PC-9 (cell line): ENCODE results near the gene PSMA7. TPM values are rescaled to one million over a fixed set of nuclear protein-coding genes. Genes with fewer than 3 reads are reported as not detected.

Source experiments
- BruUV-seq: library from RNA; stranded (reverse); fragments of 400-500 nt; replicated peaks from 2 replicates; lab custom pipeline; 2021; lab: Mats Ljungman, UMichigan
- CTCF ChIA-PET: fragments of 300-600 bp; sonication (Branson Sonifier 250); formaldehyde crosslinking; loops from one replicate; lab custom pipeline; 2022; ENCODE audit warnings: antibody characterized with exemption; lab: Charles Lee
- POLR2A ChIA-PET: fragments of 300-600 bp; sonication (Branson Sonifier 250); formaldehyde crosslinking; loops from one replicate; lab custom pipeline; 2022; ENCODE audit warnings: antibody characterized with exemption; ENCODE audit not compliant: unreplicated experiment; lab: Charles Lee
- DNase-seq, 2 experiments: peaks; one replicate each; pipeline versions ENCODE4 v3.0.0 to v3.0.0-alpha.2; 2015 to 2022; ENCODE audit warnings: mixed read lengths in 1 of 2
- H2AFZ ChIP-seq: fragments of 200-600 bp; sonication (generic); 2 replicates; pipeline ENCODE4 v1.8.1; 2017; ENCODE audit warnings: antibody characterized with exemption
- H3F3A ChIP-seq: fragments of 200-600 bp; sonication (generic); 2 replicates; pipeline ENCODE4 v1.8.1; 2017; ENCODE audit warnings: antibody characterized with exemption, mild to moderate bottlenecking, low read depth; ENCODE audit not compliant: insufficient read depth
- H3K27ac ChIP-seq: fragments of 200-600 bp; sonication (generic); 2 replicates; pipeline ENCODE4 v1.6.1; 2016; ENCODE audit warnings: mixed run types
- H3K27me3 ChIP-seq: fragments of 200-600 bp; sonication (generic); 2 replicates; pipeline ENCODE4 v1.6.1; 2016; ENCODE audit warnings: low read depth, mixed run types; ENCODE audit not compliant: insufficient read depth
- H3K36me3 ChIP-seq: fragments of 200-600 bp; sonication (generic); 2 replicates; pipeline ENCODE4 v1.6.1; 2016; ENCODE audit warnings: low read depth, mixed run types
- H3K4me1 ChIP-seq: fragments of 200-600 bp; sonication (generic); replicated peaks from 2 replicates; pipeline ENCODE4 v1.6.1; 2016; ENCODE audit warnings: mixed run types; ENCODE audit not compliant: insufficient read depth
- H3K4me2 ChIP-seq: fragments of 200-600 bp; sonication (generic); 2 replicates; pipeline ENCODE4 v1.6.1; 2017; ENCODE audit warnings: mixed run types
- H3K4me3 ChIP-seq: fragments of 200-600 bp; sonication (generic); 2 replicates; pipeline ENCODE4 v1.6.1; 2016; ENCODE audit warnings: mixed run types
- H3K79me2 ChIP-seq: fragments of 200-600 bp; sonication (generic); 2 replicates; pipeline ENCODE4 v1.6.1; 2017; ENCODE audit warnings: low read depth, mixed run types
- H3K9me2 ChIP-seq: fragments of 200-600 bp; sonication (generic); 2 replicates; pipeline ENCODE4 v1.8.1; 2017; ENCODE audit warnings: mild to moderate bottlenecking; ENCODE audit not compliant: insufficient read depth
- H3K9me3 ChIP-seq: fragments of 200-600 bp; sonication (generic); 2 replicates; pipeline ENCODE4 v1.8.1; 2016; ENCODE audit warnings: low read depth; ENCODE audit not compliant: insufficient read depth
- H4K20me1 ChIP-seq: fragments of 200-600 bp; sonication (generic); 2 replicates; pipeline ENCODE4 v1.8.1; 2017; ENCODE audit not compliant: insufficient read depth
- EZH2 ChIP-seq: fragments of 200-600 bp; sonication (generic); IDR thresholded peaks from 2 replicates; pipeline ENCODE4 v1.8.0; 2017; ENCODE audit warnings: antibody characterized with exemption, low read depth
- intact Hi-C: fragments of 100-400 bp; cut with micrococcal nuclease; formaldehyde crosslinking; loops from one replicate; pipeline ENCODE4 v1.10.0; 2022; ENCODE audit not compliant: unreplicated experiment
- total RNA-seq: library from RNA; stranded (reverse); gene quantifications from 2 replicates; pipeline ENCODE4 v1.2.3, GENCODE V29; 2021
- TF ChIP-seq, protein P1 (sequence below): fragments of 200-600 bp; sonication (generic); conservative IDR thresholded peaks from 2 replicates; pipeline ENCODE4 v1.6.1; 2017; ENCODE audit warnings: mixed run types, antibody characterized with exemption, mild to moderate bottlenecking, moderate library complexity

PSMA7 gene
- total RNA-seq, 1 experiment from 2014 or later, result 391 TPM

GRCh38 chr20:62137092-62137384 lies 6.2 kb downstream of the PSMA7 start:
- no peaks in the 10 kb centered on the region for H3K27me3 ChIP-seq
- BruUV-seq, result no TSS peak
- H3K4me2 ChIP-seq, result no peak overlapping the region
- no peaks in the 10 kb centered on the region for H3K9me3 ChIP-seq
- no peak overlapping the region for H2AFZ ChIP-seq
- H3K9me2 ChIP-seq, result no peaks in the 10 kb centered on the region
- no peak for DNase-seq
- peaks cover 15% of the 10 kb centered on the region for H3K4me1 ChIP-seq
- peaks cover 58% of the 10 kb centered on the region for H3F3A ChIP-seq
- POLR2A ChIA-PET, result no interaction called here
- CTCF ChIA-PET, result interaction anchor here (1.1 kb wide), 1 partner anchor 126 kb away, joined by 3 read pairs; no protein-coding TSS in a partner anchor
- no peak for TF ChIP-seq EZH2
- TF ChIP-seq, protein P1, sequence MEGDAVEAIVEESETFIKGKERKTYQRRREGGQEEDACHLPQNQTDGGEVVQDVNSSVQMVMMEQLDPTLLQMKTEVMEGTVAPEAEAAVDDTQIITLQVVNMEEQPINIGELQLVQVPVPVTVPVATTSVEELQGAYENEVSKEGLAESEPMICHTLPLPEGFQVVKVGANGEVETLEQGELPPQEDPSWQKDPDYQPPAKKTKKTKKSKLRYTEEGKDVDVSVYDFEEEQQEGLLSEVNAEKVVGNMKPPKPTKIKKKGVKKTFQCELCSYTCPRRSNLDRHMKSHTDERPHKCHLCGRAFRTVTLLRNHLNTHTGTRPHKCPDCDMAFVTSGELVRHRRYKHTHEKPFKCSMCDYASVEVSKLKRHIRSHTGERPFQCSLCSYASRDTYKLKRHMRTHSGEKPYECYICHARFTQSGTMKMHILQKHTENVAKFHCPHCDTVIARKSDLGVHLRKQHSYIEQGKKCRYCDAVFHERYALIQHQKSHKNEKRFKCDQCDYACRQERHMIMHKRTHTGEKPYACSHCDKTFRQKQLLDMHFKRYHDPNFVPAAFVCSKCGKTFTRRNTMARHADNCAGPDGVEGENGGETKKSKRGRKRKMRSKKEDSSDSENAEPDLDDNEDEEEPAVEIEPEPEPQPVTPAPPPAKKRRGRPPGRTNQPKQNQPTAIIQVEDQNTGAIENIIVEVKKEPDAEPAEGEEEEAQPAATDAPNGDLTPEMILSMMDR, result peak; percentile 51
- peaks cover 31% of the 10 kb centered on the region for H3K79me2 ChIP-seq
- H3K4me3 ChIP-seq, result no peak overlapping the region
- peaks cover 67% of the 10 kb centered on the region for H4K20me1 ChIP-seq
- intact Hi-C loops, result loop anchor here (1.0 to 5.0 kb wide), 3 partner anchors 75 to 270 kb away; partner anchors contain the start of gene CABLES2
- H3K36me3 ChIP-seq, result peaks cover 50% of the 10 kb centered on the region
- H3K27ac ChIP-seq, result no peak overlapping the region

- H2AFZ ChIP-seq, result no peak overlapping the region
- H3F3A ChIP-seq, result peaks cover 53% of the 10 kb centered on the region
- no peaks in the 10 kb centered on the region for H3K27me3 ChIP-seq
- H3K4me2 ChIP-seq, result no peak overlapping the region
- peaks cover 25% of the 10 kb centered on the region for H3K79me2 ChIP-seq
- intact Hi-C loops, result loop anchor here (1.0 to 5.0 kb wide), 3 partner anchors 74 to 271 kb away; partner anchors contain the start of gene CABLES2
- ChIA-PET POLR2A (interaction anchor here (0.8 kb wide), 1 partner anchor 74 kb away, joined by 10 read pairs; no protein-coding TSS in a partner anchor), CTCF (interaction anchor here (0.6 to 1.1 kb wide), 2 partner anchors 120 to 125 kb away, joined by 3 read pairs; no protein-coding TSS in a partner anchor)
- H3K9me3 ChIP-seq, result no peaks in the 10 kb centered on the region
- peaks cover 50% of the 10 kb centered on the region for H3K36me3 ChIP-seq
- peak; percentile 64 to 68 for DNase-seq
- no peak for TF ChIP-seq EZH2
- TF ChIP-seq, protein P1, result peak; percentile 92
- H3K4me3 ChIP-seq, result no peak overlapping the region
- BruUV-seq, result no TSS peak
- H3K4me1 ChIP-seq, result peaks cover 10% of the 10 kb centered on the region
- peaks cover 61% of the 10 kb centered on the region for H4K20me1 ChIP-seq
- H3K9me2 ChIP-seq, result no peaks in the 10 kb centered on the region
- no peak overlapping the region for H3K27ac ChIP-seq
Observed at GRCh38 chr20:62136283-62137091, 6.7 kb downstream of the PSMA7 start.

DNA sequence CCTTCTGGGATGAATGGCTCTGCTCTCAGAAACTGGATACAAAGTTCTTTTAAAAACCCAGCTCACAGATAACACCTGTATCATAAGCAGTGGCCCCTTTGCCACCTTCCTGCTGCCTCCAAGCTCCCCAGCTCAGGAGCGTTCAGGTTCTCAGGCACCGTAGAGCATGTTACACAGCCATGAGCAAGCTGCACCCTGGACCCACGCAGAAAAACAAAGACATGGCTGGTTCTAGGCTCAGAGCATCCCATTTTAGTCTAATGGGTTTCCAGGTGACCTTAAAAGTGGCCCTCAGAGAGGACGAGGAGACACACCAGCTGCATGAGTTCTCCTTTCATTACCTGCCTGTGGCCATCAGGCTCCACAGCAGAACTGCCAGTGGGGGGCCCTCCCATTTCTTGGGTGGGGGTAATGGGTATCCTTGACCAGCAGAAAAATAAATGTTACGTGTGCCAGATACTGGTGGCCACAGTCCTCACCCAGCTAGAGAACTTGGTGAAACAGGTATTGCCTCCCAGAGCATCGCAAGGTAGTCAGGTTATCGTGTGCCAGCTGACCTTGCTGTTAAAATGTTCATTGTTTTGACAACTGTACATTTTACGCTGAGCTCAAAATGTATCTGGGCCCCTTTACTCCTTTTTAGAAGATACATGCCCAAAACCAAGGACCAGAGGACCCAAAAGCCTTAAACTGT lies 7.5 kb downstream of the PSMA7 start:
- ChIA-PET POLR2A (interaction anchor here (0.8 kb wide), 1 partner anchor 73 kb away, joined by 10 read pairs; no protein-coding TSS in a partner anchor), CTCF (interaction anchor here (0.6 to 1.1 kb wide), 2 partner anchors 121 to 124 kb away, joined by 3 read pairs; no protein-coding TSS in a partner anchor)
- TF ChIP-seq, protein P1, result no peak
- TF ChIP-seq EZH2, result no peak
- Histone ChIP-seq H3F3A (peaks cover 53% of the 10 kb centered on the region), H3K4me1 (peaks cover 2% of the 10 kb centered on the region; the same call in 1 of the 2 replicates), H3K4me2 (no peak overlapping the region), H3K79me2 (peaks cover 18% of the 10 kb centered on the region), H3K4me3 (no peak overlapping the region), H3K36me3 (peaks cover 52% of the 10 kb centered on the region), H3K9me2 (no peaks in the 10 kb centered on the region), H3K9me3 (no peaks in the 10 kb centered on the region), H3K27me3 (no peaks in the 10 kb centered on the region), H3K27ac (no peak overlapping the region), H4K20me1 (peaks cover 54% of the 10 kb centered on the region), H2AFZ (no peak overlapping the region)
- intact Hi-C loops, result loop anchor here (5.0 kb wide), 2 partner anchors 73 to 272 kb away; partner anchors contain the start of gene CABLES2
- no peak for DNase-seq
- BruUV-seq, result no TSS peak
